ENCODE data around the gene KCTD15. TPM values are rescaled to one million over a fixed set of nuclear protein-coding genes. Genes with fewer than 3 reads are reported as not detected.

KCTD15 gene
- total RNA-seq, 2 donors from 2014 or later: 36.6 to 61.8 TPM

DNA sequence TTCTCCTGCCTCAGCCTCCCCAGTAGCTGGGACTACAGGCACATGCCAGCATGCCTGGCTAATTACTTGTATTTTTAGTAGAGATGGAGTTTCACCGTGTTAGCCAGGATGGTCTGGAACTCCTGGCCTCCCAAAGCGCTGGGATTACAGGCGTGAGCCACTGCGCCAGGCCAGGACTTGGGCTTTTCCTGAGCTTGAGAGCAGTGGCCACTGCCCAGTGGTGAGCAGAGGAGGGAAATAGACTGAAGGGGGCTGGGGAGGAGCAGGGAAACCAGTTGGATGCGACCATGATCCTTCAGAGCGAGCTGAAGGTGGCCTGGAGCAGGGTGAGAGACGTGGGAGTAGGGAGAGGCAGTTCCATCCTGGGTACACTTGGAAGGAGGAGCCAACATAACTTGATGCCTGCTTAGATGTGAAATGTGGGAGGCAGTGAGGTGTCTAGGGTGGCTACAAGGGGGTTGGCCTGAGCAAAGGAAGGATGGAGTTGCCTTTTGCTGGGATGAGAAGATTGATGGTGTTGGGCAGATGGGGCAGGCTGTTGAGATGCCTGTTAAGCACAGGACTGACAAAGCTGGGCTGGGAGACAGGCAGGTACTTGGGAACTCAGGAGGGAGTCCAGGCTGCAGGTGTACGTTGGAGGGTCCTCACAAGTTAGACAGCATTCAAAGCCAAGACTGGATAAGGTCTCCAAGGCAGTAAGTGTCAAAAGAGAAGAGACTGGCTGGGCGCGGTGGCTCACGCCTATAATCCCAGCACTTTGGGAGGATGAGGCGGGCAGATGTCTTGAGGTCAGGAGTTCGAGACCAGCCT is 31.8 kb downstream of the KCTD15 start:
- no peak overlapping the region for H3K9ac ChIP-seq (ENCODE audit: extremely low read depth, low read length, poor library complexity, severe bottlenecking)
- 91 to 96% methylated on average over 10 to 13 of the region's 13 CpGs for WGBS, 2 experiments (ENCODE audit: insufficient coverage in 1 of 2, insufficient read length in 1 of 2)
- Mint-ChIP-seq H3K4me3 (no peak overlapping the region), H3K27ac (no peak overlapping the region), H3K9me3 (no peaks in the 10 kb centered on the region), H3K36me3 (ENCODE audit: low read depth) (no peaks in the 10 kb centered on the region), H3K27me3 (ENCODE audit: insufficient read depth) (peaks cover 2% of the 10 kb centered on the region), H3K4me1 (no peaks in the 10 kb centered on the region)
- H3K9me3 ChIP-seq (ENCODE audit: control insufficient read depth, low read length): no peaks in the 10 kb centered on the region
- H3K36me3 ChIP-seq (ENCODE audit: control insufficient read depth, insufficient read depth, low read length): no peaks in the 10 kb centered on the region
- no peaks in the 10 kb centered on the region for H3K27me3 ChIP-seq (ENCODE audit: control insufficient read depth, insufficient read depth, low read length, poor library complexity, severe bottlenecking)
- H3K4me3 ChIP-seq (ENCODE audit: low read length): no peak overlapping the region
- H3K4me1 ChIP-seq (ENCODE audit: control insufficient read depth, insufficient read depth, low read length): no peaks in the 10 kb centered on the region
- H3K27ac ChIP-seq (ENCODE audit: low read depth, low read length): no peak overlapping the region
- DNase-seq: peak; percentile 34
- TF ChIP-seq CTCF (conservative IDR thresholded peaks at IDR 0.05): no peak

DNA sequence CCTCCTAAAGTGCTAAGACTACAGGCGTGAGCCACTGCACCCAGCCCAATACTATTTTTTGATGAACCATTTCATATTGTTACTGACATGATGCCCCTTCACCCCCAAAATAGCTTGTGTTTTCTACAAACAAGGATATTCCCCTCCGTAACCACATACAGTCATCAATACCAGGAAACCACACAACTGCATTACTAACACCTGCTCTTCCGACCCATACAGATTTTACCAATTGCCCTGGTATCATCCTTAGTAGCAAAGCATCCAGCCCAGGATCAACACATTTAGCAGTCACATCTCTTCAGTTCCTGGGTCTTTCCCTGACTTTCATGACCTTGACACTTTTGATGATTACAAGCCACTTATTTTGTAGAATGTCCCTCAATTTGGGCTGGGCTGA is 33.6 kb downstream of the KCTD15 start:
- 87 to 89% methylated on average over 3 of the region's 3 CpGs for WGBS, 2 experiments (ENCODE audit: insufficient coverage in 1 of 2, insufficient read length in 1 of 2)
- Mint-ChIP-seq H3K36me3 (ENCODE audit: low read depth) (no peaks in the 10 kb centered on the region), H3K27me3 (ENCODE audit: insufficient read depth) (peaks cover 2% of the 10 kb centered on the region), H3K4me3 (no peak overlapping the region), H3K27ac (no peak overlapping the region), H3K9me3 (no peaks in the 10 kb centered on the region), H3K4me1 (no peaks in the 10 kb centered on the region)
- no peak for DNase-seq
- H3K4me3 ChIP-seq (ENCODE audit: low read length): no peak overlapping the region
- no peaks in the 10 kb centered on the region for H3K9me3 ChIP-seq (ENCODE audit: control insufficient read depth, low read length)
- no peaks in the 10 kb centered on the region for H3K27me3 ChIP-seq (ENCODE audit: control insufficient read depth, insufficient read depth, low read length, poor library complexity, severe bottlenecking)
- no peak overlapping the region for H3K9ac ChIP-seq (ENCODE audit: extremely low read depth, low read length, poor library complexity, severe bottlenecking)
- TF ChIP-seq CTCF (conservative IDR thresholded peaks at IDR 0.05): no peak
- H3K27ac ChIP-seq (ENCODE audit: low read depth, low read length): no peak overlapping the region
- H3K36me3 ChIP-seq (ENCODE audit: control insufficient read depth, insufficient read depth, low read length): no peaks in the 10 kb centered on the region
- H3K4me1 ChIP-seq (ENCODE audit: control insufficient read depth, insufficient read depth, low read length): no peaks in the 10 kb centered on the region

DNA sequence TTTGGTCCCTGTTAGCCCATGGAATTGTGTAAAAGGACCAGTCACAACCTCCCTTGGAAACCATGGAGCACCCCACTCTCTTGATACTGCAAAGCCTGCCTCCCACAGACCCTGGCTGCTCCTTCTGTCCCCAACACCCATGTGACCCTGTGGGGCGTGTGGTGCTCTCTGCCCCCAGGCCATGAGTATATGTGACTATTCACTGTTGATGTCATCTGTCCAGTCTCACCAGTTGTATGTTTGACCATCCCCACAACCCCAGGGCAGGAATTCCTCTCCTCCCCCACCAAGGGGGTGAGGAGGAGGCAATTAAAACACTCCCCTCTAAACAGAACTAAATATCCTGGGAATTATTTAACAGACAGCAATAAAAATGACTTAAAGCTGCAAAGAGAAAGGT is 35.2 kb downstream of the KCTD15 start:
- no peak overlapping the region for H3K9ac ChIP-seq (ENCODE audit: extremely low read depth, low read length, poor library complexity, severe bottlenecking)
- no peaks in the 10 kb centered on the region for H3K36me3 ChIP-seq (ENCODE audit: control insufficient read depth, insufficient read depth, low read length)
- H3K4me3 ChIP-seq (ENCODE audit: low read length): no peak overlapping the region
- Mint-ChIP-seq H3K4me3 (no peak overlapping the region), H3K27me3 (ENCODE audit: insufficient read depth) (peaks cover 2% of the 10 kb centered on the region), H3K36me3 (ENCODE audit: low read depth) (no peaks in the 10 kb centered on the region), H3K27ac (no peak overlapping the region), H3K9me3 (no peaks in the 10 kb centered on the region), H3K4me1 (no peaks in the 10 kb centered on the region)
- no peak for TF ChIP-seq CTCF (conservative IDR thresholded peaks at IDR 0.05)
- no peaks in the 10 kb centered on the region for H3K4me1 ChIP-seq (ENCODE audit: control insufficient read depth, insufficient read depth, low read length)
- no peak for DNase-seq
- H3K9me3 ChIP-seq (ENCODE audit: control insufficient read depth, low read length): no peaks in the 10 kb centered on the region
- no peak overlapping the region for H3K27ac ChIP-seq (ENCODE audit: low read depth, low read length)
- no peaks in the 10 kb centered on the region for H3K27me3 ChIP-seq (ENCODE audit: control insufficient read depth, insufficient read depth, low read length, poor library complexity, severe bottlenecking)
- 79% methylated on average over 1 of the region's 1 CpG; no CpG with 5 or more reads in 1 of the 2 experiments for WGBS, 2 experiments (ENCODE audit: insufficient coverage in 1 of 2, insufficient read length in 1 of 2)
